K562 (cell line): ENCODE measurements around the gene FOCAD. TPM values are rescaled to one million over a fixed set of nuclear protein-coding genes. Genes with fewer than 3 reads are reported as not detected.

Experiments
- ATAC-seq: fragments of 200-7000 bp; cut with Tn5 transposase; 3 replicates; pipeline ENCODE4 v1.9.1; 2020; ENCODE audit warnings: moderate library complexity
- BruUV-seq: library from RNA; stranded (reverse); fragments of 400-500 nt; replicated peaks from 2 replicates; lab custom pipeline; 2021; lab: Mats Ljungman, UMichigan
- CTCF ChIA-PET: fragments of 300-600 bp; formaldehyde crosslinking; extraction: SDS; loops from one replicate; lab custom pipeline; 2021; ENCODE audit warnings: low intra/inter-chr PET ratio; lab: Yijun Ruan, JAX
- POLR2A ChIA-PET: fragments of 300-600, 350-650 bp; sonication (Branson Sonifier 250); formaldehyde crosslinking; extraction: SDS; loops from one replicate; lab custom pipeline; 2021; ENCODE audit warnings: antibody characterized with exemption, inconsistent platforms; lab: Yijun Ruan, JAX
- DNase-seq, 4 experiments: peaks; one replicate each; pipeline versions ENCODE4 v3.0.0 to v3.0.0-alpha.2; 2011 to 2018; ENCODE audit warnings: low spot score in 3 of 4, mixed read lengths in 3 of 4; ENCODE audit errors: extremely low read depth in 1 of 4
- FAIRE-seq: peaks from 2 replicates; lab custom pipeline; 2011; peaks lifted over from hg19 to GRCh38; lab: Jason Lieb, UNC
- H2AFZ ChIP-seq: 2 replicates; pipeline ENCODE4 v1.6.0; 2011; ENCODE audit warnings: low read depth, low read length, control low read depth, inconsistent platforms
- H3K27ac ChIP-seq: fragments of 200-600 bp; 3 replicates; pipeline ENCODE4 v1.8.0; 2011; ENCODE audit warnings: low read depth, mild to moderate bottlenecking, control low read depth, inconsistent platforms, low read length, moderate library complexity, mixed read lengths; ENCODE audit errors: extremely low read depth
- H3K27me3 ChIP-seq, 2 experiments: fragments of 300-600 bp in 1 of 2; 2 replicates in 1 of 2; 3 replicates in 1 of 2; pipeline versions ENCODE4 v1.6.0 to v1.8.0; 2011; ENCODE audit warnings: inconsistent platforms in 2 of 2, low read length in 2 of 2, mild to moderate bottlenecking in 1 of 2, mixed read lengths in 1 of 2, moderate library complexity in 1 of 2; ENCODE audit not compliant: control insufficient read depth in 2 of 2, insufficient read depth in 2 of 2
- H3K36me3 ChIP-seq: fragments of 300-600 bp; 3 replicates; pipeline ENCODE4 v1.8.0; 2011; ENCODE audit warnings: mild to moderate bottlenecking, low read length, inconsistent platforms; ENCODE audit not compliant: control insufficient read depth, insufficient read depth
- H3K4me1 ChIP-seq, 2 experiments: fragments of 200-600 bp in 1 of 2; replicated peaks in 1 of 2; 2 replicates in 1 of 2; 3 replicates in 1 of 2; pipeline versions ENCODE4 v1.5.1 to v1.8.0; 2011; ENCODE audit warnings: inconsistent platforms in 2 of 2, low read length in 2 of 2, mild to moderate bottlenecking in 1 of 2, mixed read lengths in 1 of 2, moderate library complexity in 1 of 2; ENCODE audit not compliant: control insufficient read depth in 2 of 2, insufficient read depth in 2 of 2
- H3K4me2 ChIP-seq: 2 replicates; pipeline ENCODE4 v1.6.1; 2011; ENCODE audit warnings: low read length, control low read depth, inconsistent platforms, mixed read lengths; ENCODE audit not compliant: insufficient read depth
- H3K4me3 ChIP-seq: fragments of 200-600 bp; sonication (generic), shearing (Covaris generic); 2 replicates; pipeline ENCODE4 v1.5.1; 2016; ENCODE audit warnings: control low read depth, inconsistent platforms
- H3K79me2 ChIP-seq: fragments of 200-600 bp; 3 replicates; pipeline ENCODE4 v1.8.0; 2011; ENCODE audit warnings: low read length, inconsistent platforms; ENCODE audit not compliant: control insufficient read depth, insufficient read depth
- H3K9ac ChIP-seq, 2 experiments: 2 replicates each; pipeline versions ENCODE4 v1.6.0 to v1.6.1; 2011; ENCODE audit warnings: low read depth in 2 of 2, low read length in 2 of 2, control low read depth in 1 of 2, inconsistent platforms in 1 of 2, mild to moderate bottlenecking in 1 of 2, mixed read lengths in 1 of 2; ENCODE audit not compliant: insufficient read depth in 1 of 2
- H3K9me1 ChIP-seq: one replicate; pipeline ENCODE4 v1.6.0; 2011; ENCODE audit warnings: inconsistent platforms, mild to moderate bottlenecking, low read length, moderate library complexity; ENCODE audit not compliant: control insufficient read depth, insufficient read depth
- H3K9me3 ChIP-seq: replicated peaks from 2 replicates; pipeline ENCODE4 v1.5.1; 2011; ENCODE audit warnings: low read depth, low read length, inconsistent platforms; ENCODE audit not compliant: control insufficient read depth, insufficient read depth
- H4K20me1 ChIP-seq: replicated peaks from 2 replicates; pipeline ENCODE4 v1.6.1; 2011; ENCODE audit warnings: low read length, inconsistent platforms, mixed read lengths; ENCODE audit not compliant: control insufficient read depth, insufficient read depth
- CC2D1A ChIP-seq: fragments of 450-650 bp; IDR thresholded peaks from 2 replicates; pipeline ENCODE4 v1.6.1; 2017; ENCODE audit warnings: mild to moderate bottlenecking
- E2F8 ChIP-seq: fragments of 450-650 bp; IDR thresholded peaks from 2 replicates; pipeline ENCODE4 v1.7.1; 2018; ENCODE audit warnings: mild to moderate bottlenecking, low read depth; ENCODE audit not compliant: partially characterized antibody
- ETV5 ChIP-seq: sonication (generic); formaldehyde crosslinking; IDR thresholded peaks from 2 replicates; pipeline ENCODE4 v1.4.0; 2020; ENCODE audit warnings: low read depth, mild to moderate bottlenecking, missing genetic modification reagents
- MAZ ChIP-seq, 2 experiments: fragments of 450-650 bp in 1 of 2; sonication (generic) in 1 of 2; formaldehyde crosslinking; IDR thresholded peaks in 1 of 2; conservative IDR thresholded peaks in 1 of 2; 2 replicates each; pipeline versions ENCODE4 v1.4.0 to v1.5.0; 2020; ENCODE audit warnings: mild to moderate bottlenecking in 1 of 2, missing genetic modification reagents in 1 of 2
- MEF2D ChIP-seq: conservative IDR thresholded peaks from 2 replicates; pipeline ENCODE4 v1.6.1; 2016; ENCODE audit warnings: low read depth, missing genetic modification characterization, missing compliant biosample characterization
- NELFE ChIP-seq: IDR thresholded peaks from 2 replicates; pipeline ENCODE4 v1.6.1; 2011; ENCODE audit warnings: mild to moderate bottlenecking; ENCODE audit not compliant: insufficient read depth, insufficient read length
- SMC3 ChIP-seq: conservative IDR thresholded peaks from 2 replicates; pipeline ENCODE4 v1.6.1; 2011; ENCODE audit warnings: low read depth, low read length, improper control_type of control experiment; ENCODE audit not compliant: insufficient read depth
- WGBS: fragments of 100-300 bp; shearing (Covaris generic); methylation state at CpG from one replicate; pipeline ENCODE4 v1.1.6; 2016; ENCODE audit warnings: low coverage, mixed read lengths; ENCODE audit not compliant: insufficient coverage; ENCODE audit errors: missing lambda C conversion rate; 5-methylcytosine and 5-hydroxymethylcytosine counted together
- in situ Hi-C: fragments of 300-500 bp; cut with MboI; formaldehyde crosslinking; loops from 4 replicates; pipeline ENCODE4 v1.15.0; 2018; ENCODE audit warnings: inconsistent platforms, mixed read lengths
- intact Hi-C: fragments of 100-400 bp; cut with micrococcal nuclease; formaldehyde crosslinking; loops from 2 replicates; pipeline ENCODE4 v1.14.2; 2022
- polyA plus RNA-seq, 8 experiments: library from polyadenylated mRNA; depleted of rRNA in 4 of 8; stranded (reverse) in 5 of 8; unstranded in 3 of 8; fragments of >200 nt; fragmentation: Nextera tagmentation in 2 of 8; fragmentation: Illumina TruSeq in 1 of 8; extraction: Ambion mirVana in 2 of 8; extraction: Trizol in 1 of 8; gene quantifications; 2 replicates each; pipeline versions ENCODE4 v1.2.1 to v1.2.3, GENCODE V29; 2011 to 2014; ENCODE audit warnings: inconsistent platforms in 1 of 8, missing spikeins in 1 of 8
- total RNA-seq, 7 experiments: library from RNA; depleted of rRNA in 6 of 7; stranded (reverse); fragments of >200 nt in 6 of 7; fragmentation: Illumina TruSeq in 2 of 7; extraction: Trizol in 2 of 7; gene quantifications; 2 replicates each; pipeline versions ENCODE4 v1.2.1 to v1.2.3, GENCODE V29; 2011 to 2021; ENCODE audit warnings: low replicate concordance in 1 of 7

Gene FOCAD
- total and polyA plus RNA-seq, 9 of the 15 experiments (the other 6 are each of a cell fraction or from before 2014, with no cell fraction given): 0.13 to 2.4 (median 1.6) TPM

GRCh38 chr9:20698782-20699181, 14.7 kb downstream of the FOCAD start:
- CTCF ChIA-PET: no interaction called here
- no peak overlapping the region for H2AFZ ChIP-seq
- H3K27me3 ChIP-seq: no peaks in the 10 kb centered on the region
- intact Hi-C loops: no loop called here
- FAIRE-seq: no peak
- H3K27ac ChIP-seq: no peak overlapping the region
- H3K36me3 ChIP-seq: no peaks in the 10 kb centered on the region
- no peaks in the 10 kb centered on the region for H3K9me1 ChIP-seq
- no peak for DNase-seq
- no peaks in the 10 kb centered on the region for H3K4me1 ChIP-seq
- H3K4me2 ChIP-seq: no peak overlapping the region
- in situ Hi-C loops: no loop called here
- no peaks in the 10 kb centered on the region for H3K9me3 ChIP-seq
- H3K9ac ChIP-seq: no peak overlapping the region
- H3K4me3 ChIP-seq: no peak overlapping the region
- H3K79me2 ChIP-seq: no peaks in the 10 kb centered on the region
- no peak for TF ChIP-seq SMC3
- TF ChIP-seq ETV5 (CRISPR knock-in tag): no peak
- POLR2A ChIA-PET: no interaction called here
- ATAC-seq: no peak
- no peaks in the 10 kb centered on the region for H4K20me1 ChIP-seq
- no TSS peak for BruUV-seq

GRCh38 chr9:20701060-20701459, 17.0 kb downstream of the FOCAD start:
- FAIRE-seq: no peak
- POLR2A ChIA-PET: interaction anchor here (0.6 to 2.2 kb wide), 3 partner anchors 12 to 27 kb away, joined by 3 to 6 read pairs (median 3); no protein-coding TSS in a partner anchor
- Histone ChIP-seq H3K9me1 (no peaks in the 10 kb centered on the region), H4K20me1 (no peaks in the 10 kb centered on the region), H3K79me2 (no peaks in the 10 kb centered on the region), H3K27me3 (no peaks in the 10 kb centered on the region), H2AFZ (no peak overlapping the region), H3K4me3 (no peak overlapping the region), H3K9ac (no peak overlapping the region), H3K36me3 (no peaks in the 10 kb centered on the region), H3K27ac (no peak overlapping the region)
- no TSS peak for BruUV-seq
- in situ Hi-C loops (no loop called here), intact Hi-C loops (no loop called here)
- CTCF ChIA-PET: no interaction called here
- ATAC-seq: no peak
- WGBS: 9% methylated on average over 1 of the region's 1 CpG
- TF ChIP-seq MEF2D (tag) (no peak), E2F8 (no peak), NELFE (no peak), MAZ (CRISPR knock-in tag; conservative IDR thresholded peaks at IDR 0.05 in 1 of 2, IDR thresholded peaks at IDR 0.05 in 1 of 2) (no peak), CC2D1A (no peak)
- TF ChIP-seq, all 486 proteins: peak for 0
- no peaks in the 10 kb centered on the region for H3K4me1 ChIP-seq
- no peaks in the 10 kb centered on the region for H3K9me3 ChIP-seq
- DNase-seq: no peak
- no peak overlapping the region for H3K4me2 ChIP-seq
